HG03520 (cell line): ENCODE results near the gene ADGRV1.
"Not testable (repeated sequence)": the region's sequence is repeated elsewhere in the genome, so short reads cannot be mapped to it uniquely, and the experiment has no call there.

Experiments
- ATAC-seq: cut with Tn5 transposase; IDR thresholded peaks from one replicate; pipeline ENCODE4 v1.9.1; 2021; ENCODE audit warnings: mild to moderate bottlenecking, moderate library complexity; ENCODE audit not compliant: unreplicated experiment

The ADGRV1 gene

DNA sequence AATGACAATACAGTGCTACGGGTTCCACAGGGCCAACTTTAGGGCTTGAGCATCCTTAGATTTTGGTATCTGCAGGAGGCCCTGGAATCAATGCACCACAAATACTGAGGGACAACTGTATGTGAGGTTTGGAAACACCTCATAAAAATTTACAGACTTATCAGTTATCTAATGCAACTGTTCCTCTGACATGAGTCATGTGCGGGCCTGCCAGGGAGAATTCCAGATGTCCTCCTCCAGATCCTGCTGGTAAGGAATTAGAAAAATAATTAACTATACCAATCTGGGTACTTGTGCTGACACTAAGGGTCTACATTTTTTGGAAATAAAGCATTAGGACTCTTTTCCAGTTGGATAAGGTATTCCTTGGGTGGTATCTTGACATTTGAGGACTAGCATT lies 491.2 kb downstream of the ADGRV1 start:
- no peak for ATAC-seq

- not testable (repeated sequence) for ATAC-seq
Observed at GRCh38 chr5:91052411-91052810, 493.8 kb downstream of the ADGRV1 start.

- no peak for ATAC-seq
Observed at GRCh38 chr5:91052977-91053740, 494.6 kb downstream of the ADGRV1 start.

GRCh38 chr5:91053741-91054025 lies 495.1 kb downstream of the ADGRV1 start:
- ATAC-seq = no peak

- ATAC-seq = no peak
Observed at GRCh38 chr5:91058155-91058554, 499.6 kb downstream of the ADGRV1 start.

- no peak for ATAC-seq
Observed at GRCh38 chr5:91058575-91058974, 500.0 kb downstream of the ADGRV1 start.

DNA sequence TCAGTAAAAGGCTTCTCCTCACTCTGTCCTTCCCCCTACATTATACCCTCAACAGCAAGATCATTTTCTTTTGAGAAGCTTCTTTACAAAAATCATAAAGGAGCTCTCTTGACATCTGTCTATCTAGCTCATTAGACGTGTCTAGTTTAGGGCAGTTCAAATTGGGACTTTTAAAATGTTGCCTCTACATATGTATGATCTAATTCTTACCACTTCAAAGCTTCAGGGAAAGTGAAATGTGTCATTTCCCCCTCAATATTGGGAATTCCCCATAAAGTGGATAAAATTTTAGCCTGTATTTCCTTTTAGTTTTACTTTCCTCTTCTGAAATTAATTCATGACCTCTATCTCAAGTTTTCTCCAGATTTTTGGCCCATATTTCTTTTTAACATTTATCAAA lies 500.8 kb downstream of the ADGRV1 start:
- ATAC-seq = peak; percentile 78

DNA sequence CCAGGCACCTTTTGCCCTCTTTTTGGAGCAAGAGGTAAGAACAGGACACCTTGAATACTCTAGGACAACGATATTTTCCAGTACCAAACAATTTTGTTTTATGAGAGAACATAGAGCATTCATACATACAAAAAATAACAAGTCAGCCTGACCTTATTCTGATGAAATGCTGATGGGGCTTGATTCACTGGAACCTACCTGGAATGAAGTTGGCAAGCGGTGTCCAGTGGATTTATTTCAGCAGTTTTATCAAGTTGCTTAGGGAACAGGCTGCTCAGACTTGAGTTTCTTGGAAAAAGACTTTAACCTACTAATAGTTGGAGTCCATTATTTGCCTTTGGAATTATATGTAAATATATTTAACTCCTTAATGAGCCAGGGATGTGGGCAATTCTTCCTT lies 502.5 kb downstream of the ADGRV1 start:
- no peak for ATAC-seq

DNA sequence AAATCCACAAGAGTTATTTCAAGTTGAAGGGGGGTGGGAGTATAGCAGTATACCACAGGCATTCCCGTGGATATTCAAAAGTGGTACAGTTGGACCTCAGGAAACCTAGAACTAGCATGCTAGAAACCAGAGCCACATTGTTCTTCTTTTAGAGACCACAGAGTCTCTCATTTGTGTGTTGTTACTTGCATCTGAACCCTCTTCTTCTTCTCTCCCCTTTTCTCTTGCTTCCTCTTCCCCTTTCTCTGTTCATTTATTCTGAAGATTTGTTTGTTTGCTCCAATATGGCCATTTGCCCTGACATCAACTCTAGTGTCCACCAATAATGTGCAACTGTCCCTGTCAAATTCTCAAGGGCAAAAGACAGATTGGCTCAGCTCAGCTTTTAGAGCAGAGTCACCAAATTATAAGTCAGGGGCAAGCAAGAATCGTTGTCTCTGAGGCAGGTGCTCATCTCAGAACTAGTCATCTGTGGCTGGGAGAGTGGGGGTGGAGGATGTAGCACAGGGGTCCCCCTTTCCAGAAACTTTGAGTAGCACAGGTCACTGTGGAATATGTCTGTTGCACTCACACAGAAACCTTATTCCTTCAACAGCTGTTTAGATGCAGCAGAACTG lies 503.5 kb downstream of the ADGRV1 start:
- ATAC-seq = no peak

DNA sequence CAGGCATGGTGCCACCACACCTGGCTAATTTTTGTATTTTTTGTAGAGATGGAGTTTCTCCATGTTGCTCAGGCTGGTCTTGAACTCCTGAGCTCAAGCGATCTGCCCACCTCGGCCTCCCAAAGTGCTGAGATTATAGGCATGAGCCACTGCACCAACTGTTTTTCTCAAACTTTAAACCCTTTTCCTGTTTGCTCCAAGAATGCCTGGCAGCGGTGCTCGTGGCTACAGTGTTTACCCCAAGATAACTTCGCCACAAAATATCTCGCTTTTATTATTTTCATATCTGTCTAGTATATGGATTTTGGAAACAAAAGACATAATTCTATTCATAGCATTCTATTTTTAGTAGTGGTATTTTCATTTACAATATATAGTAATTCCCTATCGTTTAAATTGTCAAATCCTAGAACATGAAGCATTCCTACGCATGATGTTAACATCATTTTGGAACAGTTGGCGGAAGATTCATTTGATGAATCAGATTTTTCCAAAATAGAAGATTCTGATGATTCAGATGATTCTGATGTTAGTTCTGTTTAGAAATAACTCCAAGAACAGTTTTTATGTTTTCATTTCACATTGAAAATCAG lies 504.6 kb downstream of the ADGRV1 start:
- ATAC-seq = not testable (repeated sequence)

DNA sequence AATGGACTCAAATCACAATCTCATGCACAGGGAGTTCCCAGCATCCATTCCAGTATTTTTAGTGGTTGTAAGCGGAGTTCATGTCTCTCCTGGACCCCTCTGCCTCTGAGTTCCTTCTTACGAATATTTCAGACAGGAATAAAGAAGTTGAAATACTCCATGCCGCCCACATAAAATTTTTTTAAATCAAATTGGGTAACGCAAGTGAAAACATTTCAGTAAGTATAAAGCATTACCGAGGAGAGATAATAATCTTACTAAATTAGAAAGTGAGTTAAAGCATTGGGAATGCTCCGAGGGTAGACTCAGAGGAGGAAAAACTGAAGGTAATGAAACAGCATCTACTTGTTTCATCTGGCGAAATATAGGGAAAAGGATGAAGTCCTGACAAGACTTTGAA lies 506.9 kb downstream of the ADGRV1 start:
- ATAC-seq = no peak

DNA sequence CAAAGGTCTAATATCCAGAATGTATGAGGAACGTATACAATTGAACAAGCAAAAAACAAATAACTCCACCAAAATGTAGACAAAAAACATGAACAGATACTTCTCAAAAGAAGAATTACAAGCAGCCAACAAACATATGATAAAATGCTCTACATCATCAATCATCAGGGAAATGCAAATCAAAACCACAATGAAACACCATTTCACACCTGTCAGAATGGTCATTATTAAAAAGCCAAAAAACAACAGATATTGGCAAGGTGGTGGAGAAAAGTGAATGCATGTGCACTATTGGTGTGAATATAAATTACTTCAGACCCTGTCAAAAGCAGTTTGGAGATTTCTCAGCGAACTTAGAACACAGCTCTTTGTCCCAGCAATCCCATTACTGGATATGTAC lies 510.8 kb downstream of the ADGRV1 start:
- no peak for ATAC-seq

DNA sequence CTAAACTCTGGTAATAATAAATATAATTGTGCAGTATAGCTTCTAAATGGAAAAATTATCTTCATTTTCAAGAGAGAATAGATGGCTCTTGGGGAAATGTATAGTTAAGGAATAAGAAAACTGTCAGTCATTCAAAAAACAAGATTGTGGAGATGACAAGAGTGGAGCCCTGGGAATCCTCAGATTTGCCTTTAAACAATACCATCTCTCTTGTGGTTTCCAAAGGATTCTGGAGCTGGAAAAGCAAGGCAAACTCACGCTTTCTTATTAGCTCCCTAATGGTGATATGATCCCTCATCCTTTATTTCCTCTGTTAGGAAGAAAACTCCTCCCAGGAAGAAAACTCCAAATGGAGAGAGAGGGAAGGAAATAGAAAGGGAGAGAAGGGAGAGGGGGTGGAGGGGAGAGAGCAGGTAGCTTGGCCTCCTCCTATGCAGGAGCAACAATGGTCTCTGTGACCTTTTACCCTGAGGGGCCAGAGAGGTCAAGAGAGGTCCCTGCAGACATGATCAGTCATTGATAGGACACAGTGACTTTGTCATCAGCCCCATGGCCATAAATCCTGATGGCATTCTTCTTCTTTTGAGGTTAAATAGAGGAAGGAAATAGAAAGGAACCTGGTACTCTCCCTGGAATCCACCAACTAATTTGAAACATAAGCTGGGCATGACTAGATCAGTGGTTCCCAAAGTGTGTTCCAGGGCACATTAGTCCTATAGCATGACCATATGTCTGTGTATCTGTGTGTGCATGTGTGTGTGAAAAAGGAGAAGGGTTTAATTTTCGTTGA lies 512.4 kb downstream of the ADGRV1 start:
- ATAC-seq = no peak

DNA sequence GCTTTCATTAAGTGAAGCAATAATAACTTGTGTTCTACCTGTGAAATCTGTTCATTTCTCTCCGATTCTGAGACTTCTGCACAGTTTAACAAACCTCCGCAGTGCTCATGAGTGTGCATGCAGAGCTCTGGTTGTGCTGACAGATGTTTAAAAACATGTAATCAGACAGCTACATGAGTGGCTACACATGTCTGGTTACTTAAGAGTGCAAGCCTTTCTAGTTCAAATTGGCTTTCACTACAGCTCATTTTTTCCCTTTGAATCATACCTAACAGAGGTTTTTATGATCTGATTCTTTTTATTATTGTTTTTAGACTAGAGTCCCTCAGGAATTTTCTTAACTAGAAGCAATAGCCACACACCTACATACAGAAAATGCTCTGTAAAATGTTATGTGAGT lies 514.3 kb downstream of the ADGRV1 start:
- no peak for ATAC-seq

DNA sequence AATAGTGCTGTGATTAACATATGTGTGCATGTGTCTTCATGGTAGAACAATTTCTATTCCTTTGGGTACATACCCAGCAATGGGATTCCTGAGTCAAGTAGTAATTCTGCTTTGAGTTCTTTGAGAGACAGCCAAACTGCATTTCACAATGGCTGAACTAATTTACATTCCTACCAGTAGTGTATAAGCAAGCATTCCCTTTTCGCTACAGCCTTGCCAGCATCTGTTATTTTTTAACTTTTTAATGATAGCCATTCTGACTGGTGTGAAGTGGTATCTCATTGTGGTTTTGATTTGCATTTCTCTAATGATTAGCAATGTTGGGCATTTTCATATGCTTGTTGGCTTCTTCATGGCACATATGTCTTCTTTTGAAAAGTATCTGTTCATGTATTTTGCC lies 516.0 kb downstream of the ADGRV1 start:
- no peak for ATAC-seq

DNA sequence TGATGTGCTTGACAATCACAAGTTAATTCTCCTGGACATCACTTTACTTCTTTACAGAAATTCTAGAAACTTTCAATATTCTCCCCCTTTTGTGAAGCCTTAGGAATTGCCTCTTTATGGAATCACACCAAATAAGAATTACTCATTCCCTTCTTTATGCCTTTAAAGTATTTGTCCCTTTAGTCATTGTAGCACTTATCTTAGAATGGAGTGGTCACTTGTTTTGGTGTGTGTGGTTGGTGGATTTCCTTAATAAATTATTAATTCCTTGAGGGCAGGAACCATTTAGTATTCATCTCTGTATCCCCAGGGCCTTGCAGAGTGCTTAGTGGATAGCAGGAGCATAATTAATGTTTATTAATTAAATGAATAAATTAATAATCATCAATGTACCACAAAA lies 517.5 kb downstream of the ADGRV1 start:
- ATAC-seq = no peak

DNA sequence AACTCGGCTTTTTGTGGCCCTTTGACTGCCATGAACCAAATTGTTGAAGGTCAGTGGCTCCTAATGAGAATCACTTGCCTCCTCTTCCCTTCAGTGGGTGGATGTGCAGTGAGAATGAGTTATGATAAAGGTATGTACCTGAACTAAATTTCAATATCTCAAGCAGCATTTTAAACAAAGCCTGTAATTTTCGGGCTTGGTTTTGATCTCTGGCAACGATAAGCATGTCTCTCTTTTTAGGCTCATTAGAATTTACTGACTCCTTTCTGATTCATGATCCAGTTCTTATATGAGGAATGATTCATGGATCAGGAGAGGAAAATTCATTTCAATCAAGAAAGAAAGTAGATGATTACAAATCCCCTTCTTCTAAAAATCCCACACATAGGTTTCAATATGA lies 519.0 kb downstream of the ADGRV1 start:
- no peak for ATAC-seq

- no peak for ATAC-seq
Observed at GRCh38 chr5:91079037-91079436, 520.4 kb downstream of the ADGRV1 start.

DNA sequence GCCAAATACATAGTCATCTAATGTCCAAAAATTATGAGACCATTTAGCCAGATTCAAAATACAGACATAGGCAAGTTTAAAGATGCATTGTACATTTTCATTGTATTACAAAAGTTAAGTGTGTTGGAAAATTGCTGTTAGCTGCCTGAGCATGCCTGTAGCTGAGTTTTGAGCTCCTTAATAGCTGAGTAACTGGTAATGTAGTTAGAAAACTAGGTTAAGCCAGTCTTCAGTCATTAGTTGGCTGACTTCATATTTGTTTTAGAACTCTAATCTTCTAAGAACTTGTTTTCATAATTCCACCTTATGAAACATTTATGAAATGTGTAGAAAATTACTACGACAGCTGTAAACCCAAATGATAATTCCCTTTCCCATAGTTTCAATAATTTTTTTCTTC lies 531.2 kb downstream of the ADGRV1 start:
- ATAC-seq = no peak

- ATAC-seq = no peak
Observed at GRCh38 chr5:91090995-91091394, 532.4 kb downstream of the ADGRV1 start.

- no peak for ATAC-seq
Observed at GRCh38 chr5:91091471-91092234, 533.1 kb downstream of the ADGRV1 start.
